ENCODE data around the gene HOXB9. TPM values are rescaled to one million over a fixed set of nuclear protein-coding genes. Genes with fewer than 3 reads are reported as not detected.

Gene HOXB9
- polyA plus RNA-seq, 3 donors = not detected

- intact Hi-C loops (cut with micrococcal nuclease) = loop anchor here (5.0 kb wide), 2 partner anchors 99 to 254 kb away; no protein-coding TSS in a partner anchor
- Histone ChIP-seq H3K4me2 (replicated peaks; ENCODE audit: extremely low read depth, low read length, poor library complexity, severe bottlenecking) (no peak overlapping the region), H2AFZ (ENCODE audit: insufficient read depth, low read depth, low read length, poor library complexity, severe bottlenecking) (no peak overlapping the region), H3K4me1 (ENCODE audit: control insufficient read depth in 1 of 2, insufficient read depth in 2 of 2, low read length in 2 of 2) (peaks cover 23 to 34% of the 10 kb centered on the region in 2 donors), H3K36me3 (replicated peaks in 1 of 2; ENCODE audit: control insufficient read depth in 1 of 2, insufficient read depth in 2 of 2, low read length in 2 of 2) (no peaks in the 10 kb centered on the region), H3K79me2 (ENCODE audit: insufficient read depth, low read length) (no peaks in the 10 kb centered on the region), H4K20me1 (ENCODE audit: insufficient read depth, low read length) (no peaks in the 10 kb centered on the region), H3K27ac (ENCODE audit: low read depth in 1 of 2, low read length in 2 of 2) (no peak overlapping the region), H3K9me3 (replicated peaks in 1 of 2; ENCODE audit: control insufficient read depth in 1 of 2, insufficient read depth in 1 of 2, low read length in 2 of 2) (peaks cover 0 to 20% of the 10 kb centered on the region in 2 donors), H3K4me3 (replicated peaks in 1 of 3; ENCODE audit: low read depth in 2 of 3, low read length in 3 of 3) (no peak overlapping the region), H3K27me3 (ENCODE audit: control insufficient read depth in 2 of 2, insufficient read depth in 2 of 2, low read length in 2 of 2) (peaks cover 82 to 100% of the 10 kb centered on the region in 2 donors), H3K9ac (ENCODE audit: insufficient read depth, low read length, poor library complexity, severe bottlenecking) (no peak overlapping the region)
- Mint-ChIP-seq H3K9me3 (peaks cover 0 to 34% (median 13%) of the 10 kb centered on the region in 7 donors), H3K4me1 (peaks cover 47% of the 10 kb centered on the region), H3K27ac (no peak overlapping the region), H3K4me3 (peak overlapping the region in 1 of 2 donors; percentile 81), H3K27me3 (ENCODE audit: low read depth in 3 of 3) (peaks cover 99 to 100% (median 100%) of the 10 kb centered on the region in 3 donors), H3K36me3 (peaks cover 7 to 35% of the 10 kb centered on the region in 2 donors)
- TF ChIP-seq CTCF (IDR thresholded peaks at IDR 0.05) = no peak
- no peak for DNase-seq
- no CpG with 5 or more reads among the region's 10 CpGs for WGBS (ENCODE audit: insufficient coverage)
Measured at GRCh38 chr17:48591255-48592056, 34.7 kb downstream of the HOXB9 start.

GRCh38 chr17:48590607-48591161 is 35.5 kb downstream of the HOXB9 start:
- intact Hi-C loops (cut with micrococcal nuclease) = loop anchor here (5.0 kb wide), 2 partner anchors 98 to 253 kb away; no protein-coding TSS in a partner anchor
- no peak overlapping the region for H3K27ac ChIP-seq (ENCODE audit: low read depth in 1 of 2, low read length in 2 of 2)
- Mint-ChIP-seq H3K9me3 (peaks cover 0 to 34% (median 18%) of the 10 kb centered on the region in 7 donors), H3K4me3 (peak overlapping the region in 1 of 2 donors; percentile 88), H3K4me1 (peaks cover 52% of the 10 kb centered on the region), H3K36me3 (peaks cover 8 to 40% of the 10 kb centered on the region in 2 donors), H3K27ac (no peak overlapping the region), H3K27me3 (ENCODE audit: low read depth in 3 of 3) (peaks cover 100% of the 10 kb centered on the region in 3 donors)
- H3K4me2 ChIP-seq (replicated peaks; ENCODE audit: extremely low read depth, low read length, poor library complexity, severe bottlenecking) = no peak overlapping the region
- no peaks in the 10 kb centered on the region for H3K79me2 ChIP-seq (ENCODE audit: insufficient read depth, low read length)
- H3K9ac ChIP-seq (ENCODE audit: insufficient read depth, low read length, poor library complexity, severe bottlenecking) = no peak overlapping the region
- H4K20me1 ChIP-seq (ENCODE audit: insufficient read depth, low read length) = no peaks in the 10 kb centered on the region
- H2AFZ ChIP-seq (ENCODE audit: insufficient read depth, low read depth, low read length, poor library complexity, severe bottlenecking) = no peak overlapping the region
- no peaks in the 10 kb centered on the region for H3K36me3 ChIP-seq (replicated peaks in 1 of 2; ENCODE audit: control insufficient read depth in 1 of 2, insufficient read depth in 2 of 2, low read length in 2 of 2)
- TF ChIP-seq CTCF (IDR thresholded peaks at IDR 0.05) = no peak
- peaks cover 83 to 100% of the 10 kb centered on the region in 2 donors for H3K27me3 ChIP-seq (ENCODE audit: control insufficient read depth in 2 of 2, insufficient read depth in 2 of 2, low read length in 2 of 2)
- DNase-seq = no peak
- H3K4me3 ChIP-seq (replicated peaks in 1 of 3; ENCODE audit: low read depth in 2 of 3, low read length in 3 of 3) = no peak overlapping the region
- H3K4me1 ChIP-seq (ENCODE audit: control insufficient read depth in 1 of 2, insufficient read depth in 2 of 2, low read length in 2 of 2) = peaks cover 27 to 39% of the 10 kb centered on the region in 2 donors
- peaks cover 0 to 14% of the 10 kb centered on the region in 2 donors for H3K9me3 ChIP-seq (replicated peaks in 1 of 2; ENCODE audit: control insufficient read depth in 1 of 2, insufficient read depth in 1 of 2, low read length in 2 of 2)
